ENCODE measurements around the gene NOXA1. TPM values are rescaled to one million over a fixed set of nuclear protein-coding genes. Genes with fewer than 3 reads are reported as not detected.

The NOXA1 gene
- total and polyA plus RNA-seq, 2 of the 8 experiments (the other 6 are each of a cell fraction or from before 2014, with no cell fraction given): 0.34 to 0.91 TPM

- Histone ChIP-seq H3K4me2 (ENCODE audit: insufficient read depth in 1 of 2, low read depth in 2 of 2, low read length in 2 of 2) (no peak overlapping the region), H3K18ac (ENCODE audit: extremely low read depth, low read length) (no peak overlapping the region), H2BK12ac (ENCODE audit: low read depth, low read length) (no peak overlapping the region), H3K14ac (ENCODE audit: insufficient read length) (no peak overlapping the region), H3K36me3 (ENCODE audit: control insufficient read depth in 2 of 4, insufficient read depth in 4 of 4, low read length in 3 of 4) (no peaks in the 10 kb centered on the region), H2BK5ac (ENCODE audit: low read depth, low read length) (no peak overlapping the region), H4K8ac (ENCODE audit: extremely low read depth, insufficient read depth, low read length) (no peak overlapping the region), H4K5ac (ENCODE audit: insufficient read length, low read depth, low read length) (no peak overlapping the region), H2BK120ac (replicated peaks; ENCODE audit: low read depth, low read length) (no peak overlapping the region), H2BK15ac (ENCODE audit: low read length) (no peak overlapping the region), H3K56ac (replicated peaks; ENCODE audit: insufficient read length, low read depth, low read length) (no peak overlapping the region), H2AK5ac (ENCODE audit: low read depth, low read length) (no peak overlapping the region), H4K91ac (replicated peaks; ENCODE audit: insufficient read length, low read length) (no peak overlapping the region), H3K9ac (replicated peaks in 1 of 4; ENCODE audit: extremely low read depth in 1 of 4, low read depth in 3 of 4, low read length in 3 of 4) (no peak overlapping the region), H3K27ac (ENCODE audit: low read depth, low read length) (no peak overlapping the region), H3K4me3 (ENCODE audit: extremely low read depth in 1 of 4, insufficient read depth in 2 of 4, low read depth in 3 of 4, low read length in 4 of 4) (no peak overlapping the region), H3K23ac (ENCODE audit: insufficient read length) (no peak overlapping the region), H3K79me1 (ENCODE audit: low read depth, low read length) (no peaks in the 10 kb centered on the region), H3K27me3 (replicated peaks in 1 of 4; ENCODE audit: control insufficient read depth in 3 of 4, extremely low read depth in 1 of 4, insufficient read depth in 3 of 4, low read length in 3 of 4) (peaks cover 0 to 19% (median 13%) of the 10 kb centered on the region in 4 experiments; a peak in 5 of 7 replicates), H2BK20ac (ENCODE audit: low read length) (no peak overlapping the region), H3K23me2 (ENCODE audit: low read depth, low read length) (0 out of 2 replicates have a peak, but pooled peaks cover 2% of the 10 kb centered on the region), H2AFZ (ENCODE audit: low read length) (no peak overlapping the region), H3K79me2 (ENCODE audit: control insufficient read depth in 1 of 2, insufficient read depth in 2 of 2, low read length in 2 of 2) (no peaks in the 10 kb centered on the region), H3K4ac (replicated peaks; ENCODE audit: insufficient read length, low read depth, low read length) (no peak overlapping the region), H4K20me1 (replicated peaks in 1 of 2; ENCODE audit: control insufficient read depth in 1 of 2, insufficient read depth in 2 of 2, low read length in 2 of 2) (peaks cover 0 to 2% of the 10 kb centered on the region in 2 experiments), H3K9me3 (ENCODE audit: insufficient read depth in 2 of 2, low read depth in 1 of 2, low read length in 1 of 2) (no peaks in the 10 kb centered on the region; a peak in 1 of 4 replicates), H3K4me1 (replicated peaks in 1 of 4; ENCODE audit: control insufficient read depth in 3 of 4, insufficient read depth in 4 of 4, low read length in 3 of 4) (peaks cover 0 to 9% (median 4%) of the 10 kb centered on the region in 4 experiments; a peak in 5 of 7 replicates)
- POLR2A ChIA-PET (ENCODE audit: partially characterized antibody): no interaction called here
- DNase-seq (ENCODE audit: low read depth in 1 of 2, low spot score in 2 of 2): no peak
- 91% methylated on average over 11 of the region's 18 CpGs; no CpG with 5 or more reads in 1 of the 2 experiments for WGBS, 2 experiments (ENCODE audit: extremely low coverage in 1 of 2, insufficient coverage in 1 of 2, insufficient read length in 1 of 2, insufficient replicate concordance in 2 of 2, low coverage in 1 of 2, low lambda C conversion rate in 2 of 2, missing lambda C conversion rate in 1 of 2)
- CTCF ChIA-PET (ENCODE audit: partially characterized antibody): no interaction called here
- no peak for FAIRE-seq
- TF ChIP-seq JUN (IDR thresholded peaks at IDR 0.05; ENCODE audit: low read depth, low read length) (no peak), TCF12 (IDR thresholded peaks at IDR 0.05; ENCODE audit: low read depth, low read length) (no peak), SIRT6 (IDR thresholded peaks at IDR 0.05; ENCODE audit: low read length) (no peak), YY1 (IDR thresholded peaks at IDR 0.05; ENCODE audit: low read depth, low read length) (no peak), TAF7 (optimal IDR thresholded peaks at IDR 0.05; ENCODE audit: borderline replicate concordance, low read depth, low read length) (no peak), SP4 (IDR thresholded peaks at IDR 0.05; ENCODE audit: low read length) (no peak), CREB1 (IDR thresholded peaks at IDR 0.05) (no peak), RXRA (IDR thresholded peaks at IDR 0.05; ENCODE audit: insufficient read depth, low read depth, low read length) (no peak), RNF2 (IDR thresholded peaks at IDR 0.05; ENCODE audit: borderline replicate concordance, low read depth, low read length, missing control alignments, poor library complexity, severe bottlenecking) (no peak), SRF (IDR thresholded peaks at IDR 0.05; ENCODE audit: low read depth, low read length) (no peak), NANOG (IDR thresholded peaks at IDR 0.05; ENCODE audit: insufficient read depth, low read depth, low read length, poor library complexity, severe bottlenecking) (no peak), MAX (IDR thresholded peaks at IDR 0.05) (no peak), POU5F1 (IDR thresholded peaks at IDR 0.05; ENCODE audit: low read depth, low read length) (no peak), HDAC6 (IDR thresholded peaks at IDR 0.05; ENCODE audit: low read depth, low read length) (no peak)
Measured at GRCh38 chr9:137463931-137464290, 40.7 kb downstream of the NOXA1 start.
